PC-9 (cell line): ENCODE results near the gene LRP3. TPM values are rescaled to one million over a fixed set of nuclear protein-coding genes. Genes with fewer than 3 reads are reported as not detected.
A peak's percentile ranks its signal among the peaks of the same experiment; 100 is the strongest.

Source experiments
- BruUV-seq: library from RNA; stranded (reverse); fragments of 400-500 nt; replicated peaks from 2 replicates; lab custom pipeline; 2021; lab: Mats Ljungman, UMichigan
- CTCF ChIA-PET: fragments of 300-600 bp; sonication (Branson Sonifier 250); formaldehyde crosslinking; loops from one replicate; lab custom pipeline; 2022; ENCODE audit warnings: antibody characterized with exemption; lab: Charles Lee
- POLR2A ChIA-PET: fragments of 300-600 bp; sonication (Branson Sonifier 250); formaldehyde crosslinking; loops from one replicate; lab custom pipeline; 2022; ENCODE audit warnings: antibody characterized with exemption; ENCODE audit not compliant: unreplicated experiment; lab: Charles Lee
- DNase-seq, 2 experiments: peaks; one replicate each; pipeline versions ENCODE4 v3.0.0 to v3.0.0-alpha.2; 2015 to 2022; ENCODE audit warnings: mixed read lengths in 1 of 2
- H2AFZ ChIP-seq: fragments of 200-600 bp; sonication (generic); 2 replicates; pipeline ENCODE4 v1.8.1; 2017; ENCODE audit warnings: antibody characterized with exemption
- H3F3A ChIP-seq: fragments of 200-600 bp; sonication (generic); 2 replicates; pipeline ENCODE4 v1.8.1; 2017; ENCODE audit warnings: antibody characterized with exemption, mild to moderate bottlenecking, low read depth; ENCODE audit not compliant: insufficient read depth
- H3K27ac ChIP-seq: fragments of 200-600 bp; sonication (generic); 2 replicates; pipeline ENCODE4 v1.6.1; 2016; ENCODE audit warnings: mixed run types
- H3K27me3 ChIP-seq: fragments of 200-600 bp; sonication (generic); 2 replicates; pipeline ENCODE4 v1.6.1; 2016; ENCODE audit warnings: low read depth, mixed run types; ENCODE audit not compliant: insufficient read depth
- H3K36me3 ChIP-seq: fragments of 200-600 bp; sonication (generic); 2 replicates; pipeline ENCODE4 v1.6.1; 2016; ENCODE audit warnings: low read depth, mixed run types
- H3K4me1 ChIP-seq: fragments of 200-600 bp; sonication (generic); replicated peaks from 2 replicates; pipeline ENCODE4 v1.6.1; 2016; ENCODE audit warnings: mixed run types; ENCODE audit not compliant: insufficient read depth
- H3K4me2 ChIP-seq: fragments of 200-600 bp; sonication (generic); 2 replicates; pipeline ENCODE4 v1.6.1; 2017; ENCODE audit warnings: mixed run types
- H3K4me3 ChIP-seq: fragments of 200-600 bp; sonication (generic); 2 replicates; pipeline ENCODE4 v1.6.1; 2016; ENCODE audit warnings: mixed run types
- H3K79me2 ChIP-seq: fragments of 200-600 bp; sonication (generic); 2 replicates; pipeline ENCODE4 v1.6.1; 2017; ENCODE audit warnings: low read depth, mixed run types
- H3K9me2 ChIP-seq: fragments of 200-600 bp; sonication (generic); 2 replicates; pipeline ENCODE4 v1.8.1; 2017; ENCODE audit warnings: mild to moderate bottlenecking; ENCODE audit not compliant: insufficient read depth
- H3K9me3 ChIP-seq: fragments of 200-600 bp; sonication (generic); 2 replicates; pipeline ENCODE4 v1.8.1; 2016; ENCODE audit warnings: low read depth; ENCODE audit not compliant: insufficient read depth
- H4K20me1 ChIP-seq: fragments of 200-600 bp; sonication (generic); 2 replicates; pipeline ENCODE4 v1.8.1; 2017; ENCODE audit not compliant: insufficient read depth
- CTCF ChIP-seq: fragments of 200-600 bp; sonication (generic); conservative IDR thresholded peaks from 2 replicates; pipeline ENCODE4 v1.6.1; 2017; ENCODE audit warnings: mixed run types, antibody characterized with exemption, mild to moderate bottlenecking, moderate library complexity
- EZH2 ChIP-seq: fragments of 200-600 bp; sonication (generic); IDR thresholded peaks from 2 replicates; pipeline ENCODE4 v1.8.0; 2017; ENCODE audit warnings: antibody characterized with exemption, low read depth
- intact Hi-C: fragments of 100-400 bp; cut with micrococcal nuclease; formaldehyde crosslinking; loops from one replicate; pipeline ENCODE4 v1.10.0; 2022; ENCODE audit not compliant: unreplicated experiment
- total RNA-seq: library from RNA; stranded (reverse); gene quantifications from 2 replicates; pipeline ENCODE4 v1.2.3, GENCODE V29; 2021

LRP3 gene
- total RNA-seq, 1 experiment from 2014 or later: 2.3 TPM

GRCh38 chr19:33177417-33177979, 16.6 kb upstream of the LRP3 start:
- DNase-seq: peak in 1 of 2 experiments; percentile 45
- Histone ChIP-seq H3K36me3 (no peaks in the 10 kb centered on the region), H3K79me2 (peaks cover 7% of the 10 kb centered on the region; the same call in 1 of the 2 replicates), H3K4me1 (peaks cover 26% of the 10 kb centered on the region), H2AFZ (peak overlapping the region; percentile 76), H4K20me1 (no peaks in the 10 kb centered on the region), H3K4me3 (peak overlapping the region; percentile 53), H3K9me3 (no peaks in the 10 kb centered on the region), H3K27ac (no peak overlapping the region), H3K27me3 (no peaks in the 10 kb centered on the region), H3K4me2 (peak overlapping the region; percentile 76), H3K9me2 (no peaks in the 10 kb centered on the region), H3F3A (peaks cover 10% of the 10 kb centered on the region)
- BruUV-seq: no TSS peak
- POLR2A ChIA-PET: interaction anchor here (0.6 to 0.7 kb wide), 2 partner anchors 130 to 827 kb away, joined by 3 read pairs; no protein-coding TSS in a partner anchor
- intact Hi-C loops: loop anchor here (2.0 to 10.0 kb wide), 5 partner anchors 123 to 595 kb away; partner anchors contain the start of genes CEBPA, FAAP24, NUDT19 and PDCD5
- TF ChIP-seq CTCF: no peak; the same call in 1 of the 2 replicates
- no peak for TF ChIP-seq EZH2
- CTCF ChIA-PET: interaction anchor here (0.7 kb wide), 1 partner anchor 122 kb away, joined by 11 read pairs; no protein-coding TSS in a partner anchor

GRCh38 chr19:33186431-33187182, 7.5 kb upstream of the LRP3 start:
- H3K4me2 ChIP-seq: no peak overlapping the region
- POLR2A ChIA-PET: no interaction called here
- H3K9me2 ChIP-seq: no peaks in the 10 kb centered on the region
- no peaks in the 10 kb centered on the region for H3K36me3 ChIP-seq
- no peaks in the 10 kb centered on the region for H3K9me3 ChIP-seq
- CTCF ChIA-PET: interaction anchor here (0.6 to 0.8 kb wide), 3 partner anchors 61 to 500 kb away, joined by 4 to 5 read pairs (median 4); no protein-coding TSS in a partner anchor
- intact Hi-C loops: no loop called here
- no peaks in the 10 kb centered on the region for H4K20me1 ChIP-seq
- H3K4me3 ChIP-seq: no peak overlapping the region
- 0 out of 2 replicates have a peak, but pooled peaks cover 6% of the 10 kb centered on the region for H3K27me3 ChIP-seq
- no peak for DNase-seq
- TF ChIP-seq CTCF (no peak), EZH2 (no peak)
- no peak overlapping the region for H3K27ac ChIP-seq
- H3F3A ChIP-seq: no peaks in the 10 kb centered on the region
- H2AFZ ChIP-seq: no peak overlapping the region
- no peaks in the 10 kb centered on the region for H3K79me2 ChIP-seq
- BruUV-seq: no TSS peak
- no peaks in the 10 kb centered on the region for H3K4me1 ChIP-seq

GRCh38 chr19:33187183-33187540, 7.0 kb upstream of the LRP3 start:
- intact Hi-C loops: no loop called here
- no peaks in the 10 kb centered on the region for H3K4me1 ChIP-seq
- no peaks in the 10 kb centered on the region for H3K9me2 ChIP-seq
- no peak for DNase-seq
- H3K36me3 ChIP-seq: no peaks in the 10 kb centered on the region
- H3F3A ChIP-seq: no peaks in the 10 kb centered on the region
- no peak overlapping the region for H3K4me3 ChIP-seq
- no TSS peak for BruUV-seq
- POLR2A ChIA-PET: no interaction called here
- H3K4me2 ChIP-seq: no peak overlapping the region
- no peaks in the 10 kb centered on the region for H3K79me2 ChIP-seq
- no peaks in the 10 kb centered on the region for H3K9me3 ChIP-seq
- H3K27me3 ChIP-seq: 0 out of 2 replicates have a peak, but pooled peaks cover 9% of the 10 kb centered on the region
- H2AFZ ChIP-seq: no peak overlapping the region
- H3K27ac ChIP-seq: no peak overlapping the region
- H4K20me1 ChIP-seq: no peaks in the 10 kb centered on the region
- no peak for TF ChIP-seq EZH2
- no peak for TF ChIP-seq CTCF
- CTCF ChIA-PET: no interaction called here
